Fibroblast of lung (primary cell): ENCODE data around the gene SP6.

Experiments used
- EZH2 ChIP-seq: IDR thresholded peaks from 2 replicates; pipeline ENCODE4 v1.5.1; 2012; ENCODE audit warnings: low read length, control low read depth, mild to moderate bottlenecking; ENCODE audit errors: missing control alignments
- TF ChIP-seq, protein P1 (sequence below), 2 donors: IDR thresholded peaks in 1 of 2; conservative IDR thresholded peaks in 1 of 2; 1 replicate in 1 of 2; 2 replicates in 1 of 2; pipeline ENCODE4 v1.5.1; 2011 to 2012; ENCODE audit warnings: low read length in 2 of 2, control low read depth in 1 of 2, inconsistent platforms in 1 of 2, low read depth in 1 of 2, mild to moderate bottlenecking in 1 of 2

DNA sequence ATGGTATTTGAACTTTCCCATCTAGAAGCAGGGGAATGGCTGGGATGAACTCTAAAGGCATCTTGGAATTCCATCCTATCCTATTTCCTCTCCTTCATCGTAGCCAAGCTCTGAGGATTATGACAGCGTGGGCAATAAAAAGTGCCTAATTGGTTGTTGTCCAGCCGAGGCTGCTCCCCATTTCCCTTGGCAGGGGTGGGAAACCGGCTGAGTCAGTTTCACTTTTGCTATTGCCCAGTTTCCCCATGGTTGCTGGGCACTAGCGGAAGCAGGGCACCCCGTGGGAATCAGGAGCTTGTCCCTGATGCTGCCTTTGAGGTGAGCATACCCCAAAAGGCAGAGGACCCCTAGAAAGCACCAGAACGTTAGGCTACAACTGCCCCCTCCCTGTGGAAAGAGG lies 31.3 kb upstream of the SP6 start:
- no peak for TF ChIP-seq EZH2
- TF ChIP-seq, protein P1, sequence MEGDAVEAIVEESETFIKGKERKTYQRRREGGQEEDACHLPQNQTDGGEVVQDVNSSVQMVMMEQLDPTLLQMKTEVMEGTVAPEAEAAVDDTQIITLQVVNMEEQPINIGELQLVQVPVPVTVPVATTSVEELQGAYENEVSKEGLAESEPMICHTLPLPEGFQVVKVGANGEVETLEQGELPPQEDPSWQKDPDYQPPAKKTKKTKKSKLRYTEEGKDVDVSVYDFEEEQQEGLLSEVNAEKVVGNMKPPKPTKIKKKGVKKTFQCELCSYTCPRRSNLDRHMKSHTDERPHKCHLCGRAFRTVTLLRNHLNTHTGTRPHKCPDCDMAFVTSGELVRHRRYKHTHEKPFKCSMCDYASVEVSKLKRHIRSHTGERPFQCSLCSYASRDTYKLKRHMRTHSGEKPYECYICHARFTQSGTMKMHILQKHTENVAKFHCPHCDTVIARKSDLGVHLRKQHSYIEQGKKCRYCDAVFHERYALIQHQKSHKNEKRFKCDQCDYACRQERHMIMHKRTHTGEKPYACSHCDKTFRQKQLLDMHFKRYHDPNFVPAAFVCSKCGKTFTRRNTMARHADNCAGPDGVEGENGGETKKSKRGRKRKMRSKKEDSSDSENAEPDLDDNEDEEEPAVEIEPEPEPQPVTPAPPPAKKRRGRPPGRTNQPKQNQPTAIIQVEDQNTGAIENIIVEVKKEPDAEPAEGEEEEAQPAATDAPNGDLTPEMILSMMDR (conservative IDR thresholded peaks at IDR 0.05 in 1 of 2, IDR thresholded peaks at IDR 0.05 in 1 of 2; ENCODE audit: low read depth in 1 of 2, low read length in 2 of 2) = no peak
